ENCODE measurements around the gene ZFP92. TPM values are rescaled to one million over a fixed set of nuclear protein-coding genes. Genes with fewer than 3 reads are reported as not detected.
A peak's percentile ranks its signal among the peaks of the same experiment; 100 is the strongest.
"Not testable (repeated sequence)": the region's sequence is repeated elsewhere in the genome, so short reads cannot be mapped to it uniquely, and the experiment has no call there.

The ZFP92 gene
- total and polyA plus RNA-seq, 10 donors, result 0.26 to 3.4 (median 2.0) TPM

GRCh38 chrX:153381684-153382532 is 29.4 kb upstream of the ZFP92 start:
- no peaks in the 10 kb centered on the region for H3K27me3 ChIP-seq (replicated peaks in 1 of 7)
- TF ChIP-seq POLR2A (IDR thresholded peaks at IDR 0.05) (no peak), POLR2AphosphoS5 (IDR thresholded peaks at IDR 0.05) (peak in 2 of 3 donors; percentile 44 to 50), CTCF (IDR thresholded peaks at IDR 0.05 in 8 of 11, conservative IDR thresholded peaks at IDR 0.05 in 3 of 11) (peak in 1 of 11 experiments; percentile 25)
- DNase-seq, result no peak
- H3K4me1 ChIP-seq, result no peaks in the 10 kb centered on the region
- intact Hi-C loops (cut with DNase I; ENCODE audit: low total_unique reads), result no loop called here
- H3K27ac ChIP-seq, result peak overlapping the region in 5 of 8 donors; percentile 29 to 67 (median 58)
- no peaks in the 10 kb centered on the region for H3K36me3 ChIP-seq
- H3K9me3 ChIP-seq, result peaks cover 0 to 8% (median 0%) of the 10 kb centered on the region in 8 donors
- 42 to 55% (median 53%) methylated on average over 9 to 12 of the region's 12 CpGs for WGBS, 5 donors
- H3K4me3 ChIP-seq, result no peak overlapping the region

- no peak overlapping the region for H3K4me3 ChIP-seq
- H3K27me3 ChIP-seq (replicated peaks in 1 of 7), result no peaks in the 10 kb centered on the region
- H3K36me3 ChIP-seq, result no peaks in the 10 kb centered on the region
- 84 to 94% (median 88%) methylated on average over 3 of the region's 3 CpGs for WGBS, 5 donors
- TF ChIP-seq POLR2AphosphoS5 (IDR thresholded peaks at IDR 0.05), result no peak
- no peak for TF ChIP-seq POLR2A (IDR thresholded peaks at IDR 0.05)
- TF ChIP-seq CTCF (IDR thresholded peaks at IDR 0.05 in 8 of 11, conservative IDR thresholded peaks at IDR 0.05 in 3 of 11), result peak in 1 of 11 experiments; percentile 2
- no peak for DNase-seq
- H3K9me3 ChIP-seq, result no peaks in the 10 kb centered on the region
- intact Hi-C loops (cut with DNase I; ENCODE audit: low total_unique reads), result no loop called here
- H3K27ac ChIP-seq, result peak overlapping the region in 2 of 8 donors; percentile 66 to 67
- no peaks in the 10 kb centered on the region for H3K4me1 ChIP-seq
Measured at GRCh38 chrX:153382563-153383482, 28.4 kb upstream of the ZFP92 start.

- intact Hi-C loops (cut with DNase I; ENCODE audit: low total_unique reads), result no loop called here
- Histone ChIP-seq H3K27me3 (replicated peaks in 1 of 7) (no peaks in the 10 kb centered on the region), H3K9me3 (no peaks in the 10 kb centered on the region), H3K4me3 (no peak overlapping the region), H3K4me1 (no peaks in the 10 kb centered on the region), H3K36me3 (no peaks in the 10 kb centered on the region), H3K27ac (no peak overlapping the region)
- no peak for DNase-seq
- WGBS, 5 donors, result 85 to 94% (median 89%) methylated on average over 6 of the region's 6 CpGs
- TF ChIP-seq CTCF (IDR thresholded peaks at IDR 0.05 in 8 of 11, conservative IDR thresholded peaks at IDR 0.05 in 3 of 11) (no peak), POLR2AphosphoS5 (IDR thresholded peaks at IDR 0.05) (no peak)
Measured at GRCh38 chrX:153384390-153384789, 26.9 kb upstream of the ZFP92 start.

GRCh38 chrX:153384973-153385372 is 26.3 kb upstream of the ZFP92 start:
- WGBS, 5 donors, result 66 to 88% (median 80%) methylated on average over 2 of the region's 2 CpGs
- H3K4me3 ChIP-seq; H3K9me3 ChIP-seq; H3K36me3 ChIP-seq; H3K27me3 ChIP-seq (replicated peaks in 1 of 7); H3K27ac ChIP-seq; H3K4me1 ChIP-seq; DNase-seq; intact Hi-C loops (cut with DNase I; ENCODE audit: low total_unique reads): not testable (repeated sequence)
